Pulmonary artery endothelial cell (primary cell): ENCODE results near the gene PSEN1. TPM values are rescaled to one million over a fixed set of nuclear protein-coding genes. Genes with fewer than 3 reads are reported as not detected.

Source experiments
- DNase-seq: peaks from one replicate; pipeline ENCODE4 v3.0.0-alpha.2; 2011; ENCODE audit warnings: low read depth, low spot score
- total RNA-seq: library from RNA; depleted of rRNA; stranded (reverse); fragments of >200 nt; gene quantifications from 2 replicates; pipeline ENCODE4 v1.2.3, GENCODE V29; 2014

Gene PSEN1
- total RNA-seq, 1 donor from 2014 or later, result 41.3 TPM

- no peak for DNase-seq
These were observed 133.6 kb downstream of the PSEN1 start for GRCh38 chr14:73269729-73270531.

GRCh38 chr14:73272393-73272792 lies 136.1 kb downstream of the PSEN1 start:
- no peak for DNase-seq

Other genes with a start within 250 kb of the PSEN1 start
- 7.6 and 13.4 TPM in 2 replicates for gene DPF3, start 242.4 kb upstream of the PSEN1 start, total RNA-seq
- gene DCAF4, start 210.0 kb upstream of the PSEN1 start, total RNA-seq, result 10.4 and 12.8 TPM in 2 replicates
- 11.3 and 13.0 TPM in 2 replicates for gene ZFYVE1, start 109.4 kb upstream of the PSEN1 start, total RNA-seq
- gene RBM25, start 78.0 kb upstream of the PSEN1 start, total RNA-seq, result 30.8 and 37.7 TPM in 2 replicates
- 1.2 and 15.9 TPM in 2 replicates for gene PAPLN, start 101.0 kb downstream of the PSEN1 start, total RNA-seq